GM18951 (cell line): ENCODE results near the gene PSENEN.

Source experiments
- POLR2A ChIP-seq: IDR thresholded peaks from 4 replicates; pipeline ENCODE4 v1.6.1; 2011; ENCODE audit warnings: mild to moderate bottlenecking; ENCODE audit not compliant: insufficient read length, insufficient read depth; ENCODE audit errors: extremely low read depth
- in situ Hi-C: fragments of 300-500 bp; cut with MboI; formaldehyde crosslinking; loops from one replicate; pipeline ENCODE4 v1.12.0; 2022; ENCODE audit warnings: low sequenced_read_pairs, mixed read lengths, inconsistent platforms; ENCODE audit not compliant: unreplicated experiment

The PSENEN gene

DNA sequence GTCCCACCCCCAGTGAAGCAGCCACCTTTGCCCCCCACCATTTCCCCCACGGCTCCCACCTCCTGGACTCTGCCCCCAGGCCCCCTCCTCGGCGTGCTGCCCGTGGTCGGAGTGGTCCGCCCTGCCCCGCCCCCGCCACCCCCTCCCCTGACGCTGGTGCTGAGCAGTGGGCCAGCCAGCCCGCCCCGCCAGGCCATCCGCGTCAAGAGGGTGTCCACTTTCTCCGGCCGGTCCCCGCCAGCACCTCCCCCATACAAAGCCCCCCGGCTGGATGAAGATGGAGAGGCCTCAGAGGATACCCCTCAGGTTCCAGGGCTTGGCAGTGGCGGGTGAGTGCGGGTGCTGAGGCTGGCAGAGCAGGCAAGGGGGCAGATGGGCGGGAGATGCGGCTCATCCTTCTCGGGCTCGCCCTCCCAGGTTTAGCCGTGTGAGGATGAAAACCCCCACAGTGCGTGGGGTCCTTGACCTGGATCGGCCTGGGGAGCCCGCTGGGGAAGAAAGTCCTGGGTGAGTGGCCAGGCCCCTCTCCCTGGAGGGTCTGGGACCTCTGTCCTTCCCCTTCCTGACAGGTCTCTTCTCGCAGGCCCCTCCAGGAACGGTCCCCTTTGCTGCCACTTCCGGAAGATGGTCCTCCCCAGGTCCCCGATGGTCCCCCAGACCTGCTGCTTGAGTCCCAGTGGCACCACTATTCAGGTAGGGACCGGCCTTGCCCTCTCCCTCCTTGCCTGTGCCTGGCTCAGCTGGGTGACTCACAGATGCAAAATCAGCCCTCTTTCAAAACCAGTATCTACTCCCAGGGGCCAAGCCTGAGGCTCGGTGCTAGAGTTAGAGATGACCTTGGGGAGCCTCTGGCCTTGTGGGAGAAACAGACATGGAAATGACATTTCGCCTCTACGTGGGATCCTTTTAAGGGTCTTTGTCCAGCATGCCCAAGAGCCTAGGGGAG lies 12.0 kb upstream of the PSENEN start:
- in situ Hi-C loops = no loop called here
- TF ChIP-seq POLR2A = no peak

- TF ChIP-seq POLR2A = no peak
- in situ Hi-C loops = no loop called here
These were observed 11.2 kb upstream of the PSENEN start for GRCh38 chr19:35734273-35734672.

GRCh38 chr19:35734889-35735288 lies 10.6 kb upstream of the PSENEN start:
- in situ Hi-C loops = no loop called here
- no peak for TF ChIP-seq POLR2A

DNA sequence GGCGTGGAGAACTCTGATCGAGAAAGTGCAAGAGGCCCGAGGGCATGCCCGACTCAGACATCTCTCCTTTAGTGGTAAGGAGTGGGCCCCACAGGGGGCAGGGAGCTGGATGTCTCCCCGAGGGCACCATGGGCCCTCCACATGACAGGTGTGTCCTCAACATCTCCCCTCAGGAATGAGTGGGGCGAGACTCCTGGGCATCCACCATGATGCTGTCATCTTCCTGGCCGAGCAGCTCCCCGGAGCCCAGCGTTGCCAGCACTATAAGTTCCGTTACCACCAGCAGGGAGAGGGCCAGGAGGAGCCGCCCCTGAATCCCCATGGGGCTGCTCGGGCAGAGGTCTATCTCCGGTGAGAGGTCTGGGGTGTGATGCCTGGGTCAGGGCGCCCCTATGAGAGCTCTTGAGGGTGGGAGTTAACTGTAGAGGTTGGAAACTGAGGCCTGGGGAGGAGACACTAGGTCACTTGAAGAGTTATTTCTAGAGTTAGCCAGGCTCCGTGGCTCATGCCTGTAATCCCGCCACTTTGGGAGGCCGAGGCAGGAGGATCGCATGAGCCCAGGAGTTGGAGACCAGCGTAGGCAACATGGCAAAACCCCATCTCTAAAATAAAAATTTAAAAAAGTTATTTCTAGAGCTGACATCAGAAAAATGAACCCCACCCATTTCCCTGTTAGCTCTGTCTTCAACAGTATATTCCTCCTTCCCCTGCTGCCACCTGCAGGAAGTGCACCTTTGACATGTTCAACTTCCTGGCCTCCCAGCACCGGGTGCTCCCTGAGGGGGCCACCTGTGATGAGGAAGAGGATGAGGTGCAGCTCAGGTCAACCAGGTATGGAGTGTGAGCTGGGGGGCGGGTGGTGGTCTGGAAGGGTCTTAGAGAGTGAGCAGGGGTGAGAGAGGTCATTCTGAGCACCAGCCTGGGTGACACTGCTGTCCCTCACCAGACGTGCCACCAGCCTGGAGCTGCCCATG lies 8.3 kb upstream of the PSENEN start:
- in situ Hi-C loops = no loop called here
- peak; percentile 10 for TF ChIP-seq POLR2A

- no peak for TF ChIP-seq POLR2A
- in situ Hi-C loops = no loop called here
These were observed 7.2 kb upstream of the PSENEN start for GRCh38 chr19:35738021-35738886.

- in situ Hi-C loops = no loop called here
- no peak for TF ChIP-seq POLR2A
These were observed 6.6 kb upstream of the PSENEN start for GRCh38 chr19:35738887-35739229.

DNA sequence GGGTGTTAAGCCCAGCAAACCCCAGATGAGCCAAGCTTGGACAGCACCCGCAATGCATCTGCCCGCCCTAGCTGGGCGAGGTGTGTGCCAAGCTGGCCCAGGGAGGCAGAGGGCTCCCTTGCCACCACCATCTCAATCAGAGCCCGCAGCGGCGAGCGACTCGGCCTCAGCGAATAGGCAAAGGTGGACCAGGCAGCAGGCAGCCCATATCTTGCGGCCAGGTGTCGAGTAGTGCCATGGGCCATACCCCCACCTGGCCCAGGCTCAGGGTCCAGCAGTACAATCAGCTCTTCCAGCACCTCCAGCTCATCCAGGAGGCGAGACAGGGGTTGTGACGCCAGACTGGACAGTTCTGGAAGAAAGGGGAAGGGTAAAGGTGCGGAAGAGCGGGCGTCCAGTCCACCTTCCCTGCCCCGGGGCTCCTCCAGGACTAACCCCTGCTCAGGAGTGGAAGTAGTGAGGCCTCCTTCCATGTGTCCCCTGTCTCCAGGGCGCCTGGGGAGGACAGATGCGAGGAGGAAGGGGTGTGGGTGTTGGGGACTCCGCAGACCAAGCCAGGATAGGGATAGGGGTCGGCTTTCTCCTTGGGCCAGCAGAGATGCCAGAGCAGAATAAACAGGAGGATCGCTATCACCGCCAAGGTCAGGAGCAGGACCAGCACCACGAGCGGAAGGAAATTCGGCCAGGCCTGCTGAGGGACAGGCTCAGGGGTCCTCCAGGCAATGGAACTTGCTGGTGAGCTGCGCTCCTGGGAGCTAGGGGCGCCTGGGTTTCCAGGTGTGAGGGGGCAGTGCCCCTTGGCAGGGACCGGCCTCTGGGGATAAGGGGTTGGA lies 6.0 kb upstream of the PSENEN start:
- in situ Hi-C loops = no loop called here
- no peak for TF ChIP-seq POLR2A

DNA sequence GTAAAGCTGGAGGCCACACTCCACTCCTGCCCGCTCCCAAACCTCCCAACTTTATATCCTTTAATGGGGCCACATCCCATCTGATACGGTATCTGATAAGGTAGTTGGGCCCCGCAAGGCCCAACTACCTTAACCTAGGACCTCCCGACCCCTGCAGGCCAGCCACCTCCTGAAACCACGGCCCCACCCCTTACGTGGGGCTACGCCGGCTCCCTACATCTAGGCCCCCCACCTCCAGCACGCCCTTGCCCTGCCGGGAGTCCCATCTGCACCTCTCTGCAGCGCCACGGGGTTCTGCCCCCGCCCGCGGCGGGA lies 5.4 kb upstream of the PSENEN start:
- in situ Hi-C loops = no loop called here
- no peak for TF ChIP-seq POLR2A

GRCh38 chr19:35740423-35741202 lies 4.8 kb upstream of the PSENEN start:
- TF ChIP-seq POLR2A = peak; percentile 74
- in situ Hi-C loops = no loop called here

GRCh38 chr19:35741203-35741515 lies 4.3 kb upstream of the PSENEN start:
- in situ Hi-C loops = no loop called here
- TF ChIP-seq POLR2A = no peak

DNA sequence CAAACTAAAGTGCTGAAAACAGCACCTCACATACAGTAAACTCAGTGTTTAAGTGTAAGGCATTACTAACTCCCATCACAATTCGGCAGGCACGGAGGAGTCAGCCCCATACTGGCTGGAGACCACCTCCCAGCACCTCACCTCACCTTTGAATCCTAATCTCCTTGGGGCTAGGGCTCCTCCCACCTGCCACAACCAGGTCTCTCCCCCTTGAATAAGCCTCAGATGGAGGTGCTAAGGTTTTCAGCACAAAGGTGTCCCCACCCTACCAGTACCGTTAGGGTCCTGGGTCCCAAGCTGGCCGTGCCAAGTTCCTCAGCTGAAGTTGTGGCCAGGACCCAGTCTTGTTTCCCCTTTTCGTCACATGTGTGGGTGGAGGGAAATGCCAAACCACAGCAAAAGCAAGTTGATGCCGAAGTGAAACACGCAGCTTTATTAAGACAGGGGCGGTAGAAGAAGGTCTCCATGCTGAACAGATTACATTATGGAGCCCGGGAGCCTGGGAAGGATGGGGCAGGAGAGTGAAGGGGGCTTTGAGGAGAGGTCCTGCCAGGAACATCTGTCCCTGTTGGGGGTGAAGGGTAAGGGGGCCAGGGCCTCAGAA lies 3.2 kb upstream of the PSENEN start, which contains the start of gene IGFLR1:
Gene IGFLR1 (minus strand): TSS at position 332 of the 604 bp plus-strand sequence. CDS start 1,272 bp downstream, outside the sequence.
- in situ Hi-C loops = no loop called here
- peak; percentile 51 for TF ChIP-seq POLR2A
